ENCODE data around the gene ONECUT3. TPM values are rescaled to one million over a fixed set of nuclear protein-coding genes. Genes with fewer than 3 reads are reported as not detected.

ONECUT3 gene
- total and polyA plus RNA-seq, 12 donors, result under 0.01 TPM; not detected in 11

- no peak for TF ChIP-seq POLR2A (IDR thresholded peaks at IDR 0.05)
- Histone ChIP-seq H3K4me3 (no peak overlapping the region), H3K4me1 (replicated peaks in 1 of 2) (no peaks in the 10 kb centered on the region), H3K27me3 (no peaks in the 10 kb centered on the region), H3K27ac (no peak overlapping the region), H3K9me3 (replicated peaks in 1 of 3) (no peaks in the 10 kb centered on the region), H3K36me3 (replicated peaks in 1 of 2) (no peaks in the 10 kb centered on the region)
- no peak for DNase-seq
- intact Hi-C loops (cut with DNase I), result no loop called here
- WGBS, 4 donors, result 79 to 93% (median 82%) methylated on average over 6 of the region's 6 CpGs
Observed at GRCh38 chr19:1707240-1707639, 46.1 kb upstream of the ONECUT3 start.

- H3K4me1 ChIP-seq (replicated peaks in 1 of 2), result no peaks in the 10 kb centered on the region
- DNase-seq, result no peak
- no peaks in the 10 kb centered on the region for H3K9me3 ChIP-seq (replicated peaks in 1 of 3)
- H3K27me3 ChIP-seq, result peaks cover 17% of the 10 kb centered on the region
- no peak overlapping the region for H3K4me3 ChIP-seq
- TF ChIP-seq CTCF (IDR thresholded peaks at IDR 0.05) (no peak), POLR2A (IDR thresholded peaks at IDR 0.05) (no peak)
- 67 to 79% (median 75%) methylated on average over 2 of the region's 2 CpGs for WGBS, 4 donors
- no peak overlapping the region for H3K27ac ChIP-seq
- intact Hi-C loops (cut with DNase I), result no loop called here
- no peaks in the 10 kb centered on the region for H3K36me3 ChIP-seq (replicated peaks in 1 of 2)
Observed at GRCh38 chr19:1713170-1713569, 40.1 kb upstream of the ONECUT3 start.

- DNase-seq, result no peak
- Histone ChIP-seq H3K27me3 (peaks cover 27% of the 10 kb centered on the region), H3K4me1 (replicated peaks in 1 of 2) (no peaks in the 10 kb centered on the region), H3K9me3 (replicated peaks in 1 of 3) (no peaks in the 10 kb centered on the region), H3K36me3 (replicated peaks in 1 of 2) (no peaks in the 10 kb centered on the region), H3K4me3 (no peak overlapping the region), H3K27ac (no peak overlapping the region)
- intact Hi-C loops (cut with DNase I), result no loop called here
- no peak for TF ChIP-seq CTCF (IDR thresholded peaks at IDR 0.05)
- no peak for TF ChIP-seq POLR2A (IDR thresholded peaks at IDR 0.05)
- WGBS, 4 donors, result 42 to 55% (median 50%) methylated on average over 13 of the region's 13 CpGs
Observed at GRCh38 chr19:1715540-1715939, 37.8 kb upstream of the ONECUT3 start.

GRCh38 chr19:1717200-1717969 is 35.9 kb upstream of the ONECUT3 start:
- H3K4me1 ChIP-seq (replicated peaks in 1 of 2), result no peaks in the 10 kb centered on the region
- H3K9me3 ChIP-seq (replicated peaks in 1 of 3), result no peaks in the 10 kb centered on the region
- WGBS, 4 donors, result 59 to 81% (median 67%) methylated on average over 1 of the region's 1 CpG
- TF ChIP-seq POLR2A (IDR thresholded peaks at IDR 0.05), result no peak
- no peak overlapping the region for H3K27ac ChIP-seq
- H3K36me3 ChIP-seq (replicated peaks in 1 of 2), result no peaks in the 10 kb centered on the region
- H3K4me3 ChIP-seq, result no peak overlapping the region
- intact Hi-C loops (cut with DNase I), result no loop called here
- H3K27me3 ChIP-seq, result peaks cover 27% of the 10 kb centered on the region
- no peak for DNase-seq

- TF ChIP-seq POLR2A (IDR thresholded peaks at IDR 0.05), result no peak
- 52 to 68% (median 65%) methylated on average over 1 of the region's 2 CpGs for WGBS, 4 donors
Observed at GRCh38 chr19:1717970-1718264, 35.4 kb upstream of the ONECUT3 start.

More at GRCh38 chr19:1717970-1718264, 35.4 kb upstream of the ONECUT3 start:
- no peak overlapping the region for H3K4me3 ChIP-seq
- DNase-seq, result no peak
- no peaks in the 10 kb centered on the region for H3K9me3 ChIP-seq (replicated peaks in 1 of 3)
- H3K27ac ChIP-seq, result no peak overlapping the region
- intact Hi-C loops (cut with DNase I), result no loop called here
- no peaks in the 10 kb centered on the region for H3K4me1 ChIP-seq (replicated peaks in 1 of 2)
- no peaks in the 10 kb centered on the region for H3K36me3 ChIP-seq (replicated peaks in 1 of 2)
- H3K27me3 ChIP-seq, result peaks cover 25% of the 10 kb centered on the region

Measured in adrenal gland (tissue), 12 donors.